Activated CD8-positive, alpha-beta T cell treated with anti-CD3 and anti-CD28 coated beads, Interleukin-2, amount 10 ng/mL, durations not matched to agents 7 days and 5 days (primary cell): ENCODE results near the gene MYO15B. TPM values are rescaled to one million over a fixed set of nuclear protein-coding genes. Genes with fewer than 3 reads are reported as not detected.

Experiments used
- ATAC-seq: fragments of 150-1000 bp; cut with Tn5 transposase; one replicate; pipeline ENCODE4 v1.10.0; 2021; ENCODE audit warnings: moderate library complexity
- CTCF ChIA-PET: fragments of 350-600 bp; sonication (Branson Sonifier 250); formaldehyde crosslinking; loops from one replicate; lab custom pipeline; 2021; ENCODE audit warnings: antibody characterized with exemption; lab: Charles Lee
- POLR2A ChIA-PET: fragments of 350-600 bp; sonication (Branson Sonifier 250); formaldehyde crosslinking; loops from one replicate; lab custom pipeline; 2021; ENCODE audit warnings: antibody characterized with exemption; lab: Charles Lee
- DNase-seq: peaks from one replicate; pipeline ENCODE4 v3.0.0-alpha.2; 2020
- H3K27ac Mint-ChIP-seq: one replicate; pipeline ENCODE4 v1.8.0; 2021; ENCODE audit warnings: mild to moderate bottlenecking, mixed read lengths
- H3K27me3 Mint-ChIP-seq: one replicate; pipeline ENCODE4 v1.8.0; 2021; ENCODE audit warnings: low read depth, mixed read lengths
- H3K36me3 Mint-ChIP-seq: one replicate; pipeline ENCODE4 v1.8.0; 2021; ENCODE audit warnings: low read depth, mixed read lengths
- H3K4me1 Mint-ChIP-seq: one replicate; pipeline ENCODE4 v1.8.0; 2021; ENCODE audit warnings: low read depth, mixed read lengths
- H3K4me3 Mint-ChIP-seq: one replicate; pipeline ENCODE4 v1.8.0; 2021; ENCODE audit warnings: mild to moderate bottlenecking, mixed read lengths
- H3K9me3 Mint-ChIP-seq: one replicate; pipeline ENCODE4 v1.8.0; 2022; ENCODE audit warnings: mixed read lengths; ENCODE audit not compliant: insufficient read depth
- total RNA-seq, 2 experiments: library from RNA; stranded (reverse); gene quantifications; one replicate each; pipeline ENCODE4 v1.2.3, GENCODE V29; 2021

MYO15B gene
- total RNA-seq, 2 experiments from 2014 or later: 26.9 to 27.8 TPM

- Mint-ChIP-seq H3K4me3 (no peak overlapping the region), H3K9me3 (no peaks in the 10 kb centered on the region), H3K4me1 (peaks cover 25% of the 10 kb centered on the region), H3K36me3 (peaks cover 7% of the 10 kb centered on the region), H3K27me3 (no peaks in the 10 kb centered on the region), H3K27ac (peak overlapping the region; percentile 87)
- no peak for ATAC-seq
- POLR2A ChIA-PET: interaction anchor here (0.6 to 1.5 kb wide), 4 partner anchors 13 to 189 kb away, joined by 3 to 9 read pairs (median 3); partner anchors contain the start of genes LLGL2, RECQL5, SAP30BP and SMIM5
- no peak for DNase-seq
- CTCF ChIA-PET: interaction anchor here (1.3 to 6.6 kb wide), 7 partner anchors 10 to 108 kb away, joined by 7 to 98 read pairs (median 21); partner anchors contain the start of gene SMIM5
Measured at GRCh38 chr17:75645501-75645888, 57.9 kb downstream of the MYO15B start.

GRCh38 chr17:75645889-75646637 is 58.5 kb downstream of the MYO15B start:
- peaks cover 10% of the 10 kb centered on the region for H3K36me3 Mint-ChIP-seq
- H3K4me1 Mint-ChIP-seq: peaks cover 25% of the 10 kb centered on the region
- H3K27ac Mint-ChIP-seq: peak overlapping the region; percentile 87
- ATAC-seq: peak; percentile 90
- H3K9me3 Mint-ChIP-seq: no peaks in the 10 kb centered on the region
- no peaks in the 10 kb centered on the region for H3K27me3 Mint-ChIP-seq
- ChIA-PET POLR2A (interaction anchor here (0.6 to 1.5 kb wide), 3 partner anchors 9 to 121 kb away, joined by 3 to 9 read pairs (median 3); partner anchors contain the start of genes LLGL2, RECQL5 and SAP30BP), CTCF (interaction anchor here (1.3 to 6.6 kb wide), 8 partner anchors 8 to 107 kb away, joined by 4 to 98 read pairs (median 16); partner anchors contain the start of gene SMIM5)
- H3K4me3 Mint-ChIP-seq: no peak overlapping the region
- peak; percentile 53 for DNase-seq

GRCh38 chr17:75646638-75646992 is 59.0 kb downstream of the MYO15B start:
- ChIA-PET CTCF (interaction anchor here (1.3 to 6.6 kb wide), 6 partner anchors 8 to 107 kb away, joined by 4 to 98 read pairs (median 22); partner anchors contain the start of gene SMIM5), POLR2A (interaction anchor here (1.1 to 1.5 kb wide), 2 partner anchors 10 to 20 kb away, joined by 3 to 9 read pairs; partner anchors contain the start of genes RECQL5 and SAP30BP)
- Mint-ChIP-seq H3K9me3 (no peaks in the 10 kb centered on the region), H3K4me1 (peaks cover 25% of the 10 kb centered on the region), H3K36me3 (peaks cover 14% of the 10 kb centered on the region), H3K4me3 (no peak overlapping the region), H3K27me3 (no peaks in the 10 kb centered on the region), H3K27ac (peak overlapping the region; percentile 87)
- ATAC-seq: peak; percentile 17
- DNase-seq: no peak

DNA sequence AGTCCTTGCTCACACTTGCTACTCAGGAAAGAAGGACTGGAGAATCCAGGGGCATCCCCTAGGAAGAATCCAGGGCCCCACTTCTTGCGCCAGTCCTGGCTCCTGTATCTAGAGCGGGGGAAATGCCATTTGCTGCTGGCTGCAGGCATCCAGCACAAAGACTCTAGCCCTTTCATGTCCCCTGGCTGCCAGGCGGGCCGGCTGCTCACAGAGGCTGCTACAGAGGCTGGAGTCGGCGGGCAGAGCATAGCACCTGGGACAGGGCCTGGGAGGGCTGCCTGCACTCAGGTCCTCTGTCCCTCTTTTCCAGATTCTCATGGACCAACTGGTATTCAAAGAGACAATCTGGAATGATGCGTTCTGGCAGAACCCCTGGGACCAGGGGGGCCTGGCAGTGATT is 59.5 kb downstream of the MYO15B start:
- no peak overlapping the region for H3K4me3 Mint-ChIP-seq
- H3K36me3 Mint-ChIP-seq: peaks cover 14% of the 10 kb centered on the region
- peak overlapping the region; percentile 87 for H3K27ac Mint-ChIP-seq
- H3K9me3 Mint-ChIP-seq: no peaks in the 10 kb centered on the region
- ChIA-PET CTCF (interaction anchor here (0.9 to 6.6 kb wide), 6 partner anchors 8 to 106 kb away, joined by 4 to 98 read pairs (median 22); partner anchors contain the start of gene SMIM5), POLR2A (interaction anchor here (1.1 to 1.5 kb wide), 2 partner anchors 10 to 20 kb away, joined by 3 to 9 read pairs; partner anchors contain the start of genes RECQL5 and SAP30BP)
- ATAC-seq: no peak
- peaks cover 25% of the 10 kb centered on the region for H3K4me1 Mint-ChIP-seq
- no peaks in the 10 kb centered on the region for H3K27me3 Mint-ChIP-seq
- no peak for DNase-seq

- no peak overlapping the region for H3K27ac Mint-ChIP-seq
- ChIA-PET POLR2A (no interaction called here), CTCF (interaction anchor here (0.9 to 4.8 kb wide), 3 partner anchors 15 to 105 kb away, joined by 5 to 48 read pairs (median 21); partner anchors contain the start of gene SMIM5)
- DNase-seq (no peak), ATAC-seq (no peak)
- peaks cover 16% of the 10 kb centered on the region for H3K36me3 Mint-ChIP-seq
- no peak overlapping the region for H3K4me3 Mint-ChIP-seq
- no peaks in the 10 kb centered on the region for H3K27me3 Mint-ChIP-seq
- H3K9me3 Mint-ChIP-seq: no peaks in the 10 kb centered on the region
- H3K4me1 Mint-ChIP-seq: peaks cover 27% of the 10 kb centered on the region
Measured at GRCh38 chr17:75647921-75648320, 60.3 kb downstream of the MYO15B start.

DNA sequence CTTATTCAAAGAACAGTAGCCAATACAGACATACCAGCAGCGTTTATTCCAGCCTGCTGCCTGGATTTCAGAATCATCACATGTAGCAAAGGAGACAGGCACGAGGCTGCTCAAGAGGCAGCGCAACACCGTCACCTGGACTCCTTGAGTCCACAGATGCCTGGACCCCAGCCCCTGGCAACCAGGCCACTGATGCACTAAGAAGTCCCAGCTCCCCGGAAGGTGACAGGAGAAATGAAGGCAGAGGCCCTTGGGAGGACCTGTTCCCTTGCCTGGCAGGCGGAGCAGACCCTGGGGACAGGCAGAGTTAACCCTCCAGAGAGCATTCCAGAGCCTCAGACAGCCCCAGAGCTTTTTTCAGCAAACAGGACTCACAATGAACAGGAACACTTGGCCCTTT is 62.1 kb downstream of the MYO15B start:
- Mint-ChIP-seq H3K9me3 (no peaks in the 10 kb centered on the region), H3K4me1 (peaks cover 36% of the 10 kb centered on the region), H3K4me3 (no peak overlapping the region), H3K36me3 (peaks cover 20% of the 10 kb centered on the region), H3K27me3 (no peaks in the 10 kb centered on the region), H3K27ac (peak overlapping the region; percentile 25)
- DNase-seq (no peak), ATAC-seq (no peak)
- ChIA-PET CTCF (interaction anchor here (0.8 to 11.9 kb wide), 3 partner anchors 17 to 100 kb away, joined by 3 to 134 read pairs (median 3); partner anchors contain the start of gene SMIM5), POLR2A (interaction anchor here (2.2 kb wide), 1 partner anchor 18 kb away, joined by 7 read pairs; the partner anchor contains the start of genes RECQL5 and SAP30BP)

DNA sequence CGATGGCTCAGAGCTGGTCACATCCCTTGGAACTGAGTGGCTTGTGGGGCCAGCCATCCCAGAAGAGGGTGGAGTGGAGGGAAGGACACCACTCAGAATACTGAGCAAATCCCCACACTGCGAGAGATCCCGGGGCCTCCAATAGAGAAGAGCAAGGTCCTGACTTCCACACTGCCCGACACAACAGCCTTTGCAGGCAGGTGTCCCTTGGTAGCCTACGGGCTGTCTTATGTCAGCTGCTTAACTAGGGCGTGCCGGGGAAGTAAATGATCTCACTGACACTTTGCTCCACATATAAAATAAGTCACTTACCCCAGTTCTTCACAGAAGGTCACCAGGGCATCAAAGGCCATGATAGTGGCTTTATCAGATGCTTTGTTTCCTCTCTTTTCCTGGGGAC is 63.3 kb downstream of the MYO15B start:
- no peak overlapping the region for H3K27ac Mint-ChIP-seq
- H3K4me3 Mint-ChIP-seq: no peak overlapping the region
- H3K9me3 Mint-ChIP-seq: no peaks in the 10 kb centered on the region
- no peak for ATAC-seq
- DNase-seq: no peak
- peaks cover 25% of the 10 kb centered on the region for H3K4me1 Mint-ChIP-seq
- POLR2A ChIA-PET: interaction anchor here (1.1 to 2.0 kb wide), 2 partner anchors 10 to 16 kb away, joined by 3 to 8 read pairs; partner anchors contain the start of genes RECQL5 and SAP30BP
- CTCF ChIA-PET: interaction anchor here (1.2 to 11.9 kb wide), 6 partner anchors 16 to 102 kb away, joined by 3 to 134 read pairs (median 8); partner anchors contain the start of genes RECQL5, SAP30BP and SMIM5
- H3K27me3 Mint-ChIP-seq: no peaks in the 10 kb centered on the region
- peaks cover 17% of the 10 kb centered on the region for H3K36me3 Mint-ChIP-seq

GRCh38 chr17:75652341-75652740 is 64.7 kb downstream of the MYO15B start:
- CTCF ChIA-PET: interaction anchor here (1.0 to 11.9 kb wide), 9 partner anchors 9 to 101 kb away, joined by 3 to 134 read pairs (median 5); partner anchors contain the start of genes RECQL5, SAP30BP and SMIM5

DNA sequence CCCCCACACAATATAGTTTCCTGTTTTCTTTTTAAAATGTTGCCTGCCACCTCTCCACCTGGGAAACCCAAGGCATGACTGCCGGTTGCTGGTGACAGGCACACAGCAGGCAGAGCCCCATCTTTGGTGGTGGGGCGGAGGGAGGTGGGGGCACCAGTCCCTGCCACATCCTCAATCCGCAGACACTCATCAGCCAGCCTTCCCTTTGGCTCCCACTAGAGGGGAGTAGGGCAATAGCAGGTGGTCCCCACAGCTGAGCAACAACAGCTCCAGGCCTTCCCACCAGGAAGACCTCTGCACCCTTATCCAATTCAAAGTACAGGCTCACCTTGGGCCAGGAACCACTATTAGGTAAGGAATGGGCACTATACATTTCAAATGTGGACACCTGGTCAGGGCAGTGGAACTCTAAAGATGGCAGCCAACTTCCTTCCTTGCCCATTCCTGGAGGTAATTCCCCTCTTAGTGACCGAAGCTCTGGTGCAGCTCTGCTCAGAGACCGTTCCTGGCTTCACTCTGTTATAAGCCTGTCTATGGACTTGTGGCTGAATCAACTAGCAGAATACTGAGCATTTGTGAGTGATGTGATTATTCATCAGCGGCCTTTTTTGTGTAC is 65.4 kb downstream of the MYO15B start:
- H3K36me3 Mint-ChIP-seq: peaks cover 19% of the 10 kb centered on the region
- H3K9me3 Mint-ChIP-seq: no peaks in the 10 kb centered on the region
- no peak overlapping the region for H3K4me3 Mint-ChIP-seq
- H3K27me3 Mint-ChIP-seq: no peaks in the 10 kb centered on the region
- peaks cover 15% of the 10 kb centered on the region for H3K4me1 Mint-ChIP-seq
- ATAC-seq: peak; percentile 79
- ChIA-PET POLR2A (interaction anchor here (1.7 to 2.0 kb wide), 1 partner anchor 14 kb away, joined by 8 to 9 read pairs; the partner anchor contains the start of genes RECQL5 and SAP30BP), CTCF (interaction anchor here (0.6 to 11.9 kb wide), 14 partner anchors 8 to 101 kb away, joined by 3 to 134 read pairs (median 5); partner anchors contain the start of genes RECQL5, SAP30BP and SMIM5)
- H3K27ac Mint-ChIP-seq: peak overlapping the region; percentile 72
- peak; percentile 60 for DNase-seq

More at GRCh38 chr17:75652341-75652740, 64.7 kb downstream of the MYO15B start:
- POLR2A ChIA-PET: interaction anchor here (2.0 kb wide), 1 partner anchor 15 kb away, joined by 8 read pairs; the partner anchor contains the start of genes RECQL5 and SAP30BP
- Mint-ChIP-seq H3K27ac (no peak overlapping the region), H3K4me1 (peaks cover 15% of the 10 kb centered on the region), H3K27me3 (no peaks in the 10 kb centered on the region), H3K36me3 (peaks cover 18% of the 10 kb centered on the region), H3K9me3 (no peaks in the 10 kb centered on the region), H3K4me3 (no peak overlapping the region)
- no peak for DNase-seq
- no peak for ATAC-seq

GRCh38 chr17:75654176-75654575 is 66.6 kb downstream of the MYO15B start:
- no peak for DNase-seq
- Mint-ChIP-seq H3K9me3 (no peaks in the 10 kb centered on the region), H3K4me1 (peaks cover 15% of the 10 kb centered on the region), H3K4me3 (no peak overlapping the region), H3K36me3 (peaks cover 17% of the 10 kb centered on the region), H3K27me3 (no peaks in the 10 kb centered on the region), H3K27ac (peak overlapping the region; percentile 35)
- ChIA-PET CTCF (interaction anchor here (0.8 to 11.9 kb wide), 13 partner anchors 9 to 110 kb away, joined by 3 to 134 read pairs (median 5); partner anchors contain the start of gene SMIM5), POLR2A (interaction anchor here (1.7 kb wide), 1 partner anchor 13 kb away, joined by 9 read pairs; the partner anchor contains the start of genes RECQL5 and SAP30BP)
- no peak for ATAC-seq
